Activated CD8-positive, alpha-beta memory T cell treated with anti-CD3 and anti-CD28 coated beads, Interleukin-2, amount 50 U/mL, for 48 hours (primary cell): ENCODE measurements around the gene WDR45B.
A peak's percentile ranks its signal among the peaks of the same experiment; 100 is the strongest.
"Not testable (repeated sequence)": the region's sequence is repeated elsewhere in the genome, so short reads cannot be mapped to it uniquely, and the experiment has no call there.

Source experiments
- DNase-seq: peaks from one replicate; pipeline ENCODE4 v3.0.0-alpha.2; 2020

The WDR45B gene

GRCh38 chr17:82655523-82655922 lies 7.3 kb upstream of the WDR45B start:
- DNase-seq = no peak

- DNase-seq = no peak
Measured at GRCh38 chr17:82655038-82655479, 6.8 kb upstream of the WDR45B start.

GRCh38 chr17:82654611-82655010 lies 6.4 kb upstream of the WDR45B start:
- not testable (repeated sequence) for DNase-seq

GRCh38 chr17:82653651-82654528 lies 5.6 kb upstream of the WDR45B start:
- no peak for DNase-seq

GRCh38 chr17:82650723-82651122 lies 2.5 kb upstream of the WDR45B start:
- no peak for DNase-seq

GRCh38 chr17:82649501-82650261 lies 1.4 kb upstream of the WDR45B start:
- DNase-seq = no peak

GRCh38 chr17:82648742-82649331 lies 593 bp upstream of the WDR45B start:
- DNase-seq = peak; percentile 78

GRCh38 chr17:82647593-82648164 lies 565 bp downstream of the WDR45B start:
- peak; percentile 72 for DNase-seq

- DNase-seq = no peak
Measured at GRCh38 chr17:82645516-82645915, 2.7 kb downstream of the WDR45B start.

GRCh38 chr17:82644148-82644547 lies 4.1 kb downstream of the WDR45B start:
- DNase-seq = no peak

GRCh38 chr17:82642022-82642421 lies 6.2 kb downstream of the WDR45B start:
- DNase-seq = no peak

- DNase-seq = no peak
Measured at GRCh38 chr17:82640036-82640435, 8.2 kb downstream of the WDR45B start.

GRCh38 chr17:82639628-82640027 lies 8.6 kb downstream of the WDR45B start:
- no peak for DNase-seq

- DNase-seq = no peak
Measured at GRCh38 chr17:82638183-82638773, 10.0 kb downstream of the WDR45B start.

- no peak for DNase-seq
Measured at GRCh38 chr17:82636626-82637598, 11.3 kb downstream of the WDR45B start.

- DNase-seq = no peak
Measured at GRCh38 chr17:82633343-82633742, 14.9 kb downstream of the WDR45B start.

GRCh38 chr17:82632451-82632850 lies 15.8 kb downstream of the WDR45B start:
- DNase-seq = no peak

- no peak for DNase-seq
Measured at GRCh38 chr17:82631544-82631943, 16.7 kb downstream of the WDR45B start.

GRCh38 chr17:82630212-82630611 lies 18.0 kb downstream of the WDR45B start:
- no peak for DNase-seq

- no peak for DNase-seq
Measured at GRCh38 chr17:82629748-82630147, 18.5 kb downstream of the WDR45B start.

GRCh38 chr17:82627405-82627804 lies 20.8 kb downstream of the WDR45B start:
- DNase-seq = no peak

- no peak for DNase-seq
Measured at GRCh38 chr17:82623707-82624106, 24.5 kb downstream of the WDR45B start.
